K562 (cell line): ENCODE data around the gene STPG2. TPM values are rescaled to one million over a fixed set of nuclear protein-coding genes. Genes with fewer than 3 reads are reported as not detected.

Experiments used
- BACH1 ChIP-seq: fragments of 200-800 bp; sonication (Bioruptor generic); IDR thresholded peaks from 2 replicates; pipeline ENCODE4 v1.6.1; 2016; ENCODE audit warnings: missing genetic modification characterization, missing compliant biosample characterization
- CHD1 ChIP-seq: fragments of 200-600 bp; sonication (generic); IDR thresholded peaks from one replicate; pipeline ENCODE4 v1.6.1; 2012; ENCODE audit warnings: mild to moderate bottlenecking, moderate library complexity, low read length, inconsistent platforms
- NCOA6 ChIP-seq: fragments of 450-650 bp; IDR thresholded peaks from 2 replicates; pipeline ENCODE4 v1.6.1; 2017; ENCODE audit warnings: mild to moderate bottlenecking
- TSC22D4 ChIP-seq: fragments of 450-650 bp; IDR thresholded peaks from 2 replicates; pipeline ENCODE4 v1.6.1; 2016; ENCODE audit warnings: missing genetic modification characterization, missing biosample characterization, control low read depth
- ZNF75A ChIP-seq: fragments of 450-650 bp; formaldehyde crosslinking; IDR thresholded peaks from 2 replicates; pipeline ENCODE4 v1.4.0; 2020; ENCODE audit warnings: mild to moderate bottlenecking
- polyA plus RNA-seq, 8 experiments: library from polyadenylated mRNA; depleted of rRNA in 4 of 8; stranded (reverse) in 5 of 8; unstranded in 3 of 8; fragments of >200 nt; fragmentation: Nextera tagmentation in 2 of 8; fragmentation: Illumina TruSeq in 1 of 8; extraction: Ambion mirVana in 2 of 8; extraction: Trizol in 1 of 8; gene quantifications; 2 replicates each; pipeline versions ENCODE4 v1.2.1 to v1.2.3, GENCODE V29; 2011 to 2014; ENCODE audit warnings: inconsistent platforms in 1 of 8, missing spikeins in 1 of 8
- total RNA-seq, 7 experiments: library from RNA; depleted of rRNA in 6 of 7; stranded (reverse); fragments of >200 nt in 6 of 7; fragmentation: Illumina TruSeq in 2 of 7; extraction: Trizol in 2 of 7; gene quantifications; 2 replicates each; pipeline versions ENCODE4 v1.2.1 to v1.2.3, GENCODE V29; 2011 to 2021; ENCODE audit warnings: low replicate concordance in 1 of 7
- TF ChIP-seq, protein P1 (sequence below), 3 experiments: fragments of 200-800 bp in 1 of 3; fragments of 250-450 bp in 1 of 3; fragments of 450-650 bp in 1 of 3; sonication (Bioruptor Pico) in 1 of 3; sonication (Bioruptor generic) in 1 of 3; formaldehyde crosslinking in 1 of 3; IDR thresholded peaks; 2 replicates each; pipeline versions ENCODE4 v1.6.1 to v1.8.0; 2016 to 2022; ENCODE audit warnings: mild to moderate bottlenecking in 2 of 3, missing genetic modification characterization in 2 of 3, missing compliant biosample characterization in 1 of 3, moderate library complexity in 1 of 3
- TF ChIP-seq, protein P2 (sequence below): fragments of 250-450 bp; sonication (Bioruptor Pico); IDR thresholded peaks from 2 replicates; pipeline ENCODE4 v1.4.0; 2020; ENCODE audit warnings: mild to moderate bottlenecking, moderate library complexity

Gene STPG2
- total and polyA plus RNA-seq, 9 of the 15 experiments (the other 6 are each of a cell fraction or from before 2014, with no cell fraction given): not detected

DNA sequence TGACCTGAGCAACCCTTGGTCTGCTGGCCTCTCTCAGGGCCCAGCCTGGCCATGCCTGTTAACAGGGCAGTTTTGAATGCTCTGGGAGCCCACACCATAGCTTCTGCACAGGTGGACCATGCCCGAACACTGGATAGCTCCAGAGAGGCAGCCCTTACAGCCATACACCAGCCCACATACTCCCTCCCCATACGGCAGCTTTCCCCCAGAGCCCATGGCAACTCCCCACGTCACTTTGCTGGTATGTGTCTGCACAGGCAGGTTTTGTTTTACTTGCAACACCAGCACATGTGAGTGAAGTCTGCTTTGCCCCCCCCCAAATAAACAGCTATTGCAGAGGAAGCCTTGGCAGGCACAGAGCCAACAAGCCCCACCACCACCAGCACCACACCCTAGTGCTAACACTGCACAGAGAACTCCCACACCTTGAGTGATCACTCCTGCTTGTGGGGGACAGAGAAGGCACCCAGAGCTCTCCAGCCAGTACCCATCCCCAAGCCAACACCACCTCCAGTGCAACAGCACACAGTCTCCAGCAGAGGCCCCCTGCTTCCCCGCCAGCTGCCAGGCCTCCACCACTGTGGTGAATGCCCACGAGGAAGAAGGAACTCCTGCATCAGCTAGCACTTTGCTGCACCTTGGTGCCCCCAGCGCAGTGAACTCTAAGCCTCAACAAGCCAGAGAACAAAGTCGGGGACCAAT, 87.3 kb downstream of the STPG2 start (continued):
- TF ChIP-seq, protein P1, sequence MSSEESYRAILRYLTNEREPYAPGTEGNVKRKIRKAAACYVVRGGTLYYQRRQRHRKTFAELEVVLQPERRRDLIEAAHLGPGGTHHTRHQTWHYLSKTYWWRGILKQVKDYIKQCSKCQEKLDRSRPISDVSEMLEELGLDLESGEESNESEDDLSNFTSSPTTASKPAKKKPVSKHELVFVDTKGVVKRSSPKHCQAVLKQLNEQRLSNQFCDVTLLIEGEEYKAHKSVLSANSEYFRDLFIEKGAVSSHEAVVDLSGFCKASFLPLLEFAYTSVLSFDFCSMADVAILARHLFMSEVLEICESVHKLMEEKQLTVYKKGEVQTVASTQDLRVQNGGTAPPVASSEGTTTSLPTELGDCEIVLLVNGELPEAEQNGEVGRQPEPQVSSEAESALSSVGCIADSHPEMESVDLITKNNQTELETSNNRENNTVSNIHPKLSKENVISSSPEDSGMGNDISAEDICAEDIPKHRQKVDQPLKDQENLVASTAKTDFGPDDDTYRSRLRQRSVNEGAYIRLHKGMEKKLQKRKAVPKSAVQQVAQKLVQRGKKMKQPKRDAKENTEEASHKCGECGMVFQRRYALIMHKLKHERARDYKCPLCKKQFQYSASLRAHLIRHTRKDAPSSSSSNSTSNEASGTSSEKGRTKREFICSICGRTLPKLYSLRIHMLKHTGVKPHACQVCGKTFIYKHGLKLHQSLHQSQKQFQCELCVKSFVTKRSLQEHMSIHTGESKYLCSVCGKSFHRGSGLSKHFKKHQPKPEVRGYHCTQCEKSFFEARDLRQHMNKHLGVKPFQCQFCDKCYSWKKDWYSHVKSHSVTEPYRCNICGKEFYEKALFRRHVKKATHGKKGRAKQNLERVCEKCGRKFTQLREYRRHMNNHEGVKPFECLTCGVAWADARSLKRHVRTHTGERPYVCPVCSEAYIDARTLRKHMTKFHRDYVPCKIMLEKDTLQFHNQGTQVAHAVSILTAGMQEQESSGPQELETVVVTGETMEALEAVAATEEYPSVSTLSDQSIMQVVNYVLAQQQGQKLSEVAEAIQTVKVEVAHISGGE (CRISPR knock-in tag; IDR thresholded peaks at IDR 0.05): no peak
- TF ChIP-seq ZNF75A (CRISPR knock-in tag): no peak
- TF ChIP-seq NCOA6: no peak
- TF ChIP-seq BACH1 (tag): no peak
- TF ChIP-seq TSC22D4 (tag): no peak
- TF ChIP-seq, protein P2, sequence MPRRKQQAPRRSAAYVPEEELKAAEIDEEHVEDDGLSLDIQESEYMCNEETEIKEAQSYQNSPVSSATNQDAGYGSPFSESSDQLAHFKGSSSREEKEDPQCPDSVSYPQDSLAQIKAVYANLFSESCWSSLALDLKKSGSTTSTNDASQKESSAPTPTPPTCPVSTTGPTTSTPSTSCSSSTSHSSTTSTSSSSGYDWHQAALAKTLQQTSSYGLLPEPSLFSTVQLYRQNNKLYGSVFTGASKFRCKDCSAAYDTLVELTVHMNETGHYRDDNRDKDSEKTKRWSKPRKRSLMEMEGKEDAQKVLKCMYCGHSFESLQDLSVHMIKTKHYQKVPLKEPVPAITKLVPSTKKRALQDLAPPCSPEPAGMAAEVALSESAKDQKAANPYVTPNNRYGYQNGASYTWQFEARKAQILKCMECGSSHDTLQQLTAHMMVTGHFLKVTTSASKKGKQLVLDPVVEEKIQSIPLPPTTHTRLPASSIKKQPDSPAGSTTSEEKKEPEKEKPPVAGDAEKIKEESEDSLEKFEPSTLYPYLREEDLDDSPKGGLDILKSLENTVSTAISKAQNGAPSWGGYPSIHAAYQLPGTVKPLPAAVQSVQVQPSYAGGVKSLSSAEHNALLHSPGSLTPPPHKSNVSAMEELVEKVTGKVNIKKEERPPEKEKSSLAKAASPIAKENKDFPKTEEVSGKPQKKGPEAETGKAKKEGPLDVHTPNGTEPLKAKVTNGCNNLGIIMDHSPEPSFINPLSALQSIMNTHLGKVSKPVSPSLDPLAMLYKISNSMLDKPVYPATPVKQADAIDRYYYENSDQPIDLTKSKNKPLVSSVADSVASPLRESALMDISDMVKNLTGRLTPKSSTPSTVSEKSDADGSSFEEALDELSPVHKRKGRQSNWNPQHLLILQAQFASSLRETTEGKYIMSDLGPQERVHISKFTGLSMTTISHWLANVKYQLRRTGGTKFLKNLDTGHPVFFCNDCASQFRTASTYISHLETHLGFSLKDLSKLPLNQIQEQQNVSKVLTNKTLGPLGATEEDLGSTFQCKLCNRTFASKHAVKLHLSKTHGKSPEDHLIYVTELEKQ: no peak
- TF ChIP-seq CHD1: no peak
